Omental fat pad (tissue), 4 donors: Measurements from ENCODE around the gene PISD. TPM values are rescaled to one million over a fixed set of nuclear protein-coding genes. Genes with fewer than 3 reads are reported as not detected.

Experiments used
- ATAC-seq: fragments of 150-250 bp; one replicate; pipeline ENCODE4 v1.9.1; 2016; ENCODE audit warnings: mild to moderate bottlenecking, moderate library complexity; ENCODE audit not compliant: low FRiP score
- DNase-seq: peaks from one replicate; pipeline ENCODE4 v3.0.0-alpha.2; 2019; ENCODE audit warnings: low spot score
- CTCF ChIP-seq, 3 donors: fragments of 450-650 bp; IDR thresholded peaks; one replicate each; pipeline ENCODE4 v1.5.1; 2016 to 2017; ENCODE audit warnings: antibody characterized with exemption in 3 of 3, mild to moderate bottlenecking in 3 of 3, moderate library complexity in 2 of 3
- total RNA-seq, 4 donors: library from RNA; depleted of rRNA; stranded (reverse); fragments of >200 nt; gene quantifications; one replicate each; pipeline ENCODE4 v1.1.0, GENCODE V29; 2016

Gene PISD
- total RNA-seq, 4 donors from 2014 or later, result 55.2 to 165 (median 122) TPM

- ATAC-seq (no peak), DNase-seq (no peak)
- no peak for TF ChIP-seq CTCF (IDR thresholded peaks at IDR 0.05)
Measured at GRCh38 chr22:31579835-31580242, 82.2 kb downstream of the PISD start.

GRCh38 chr22:31578171-31578570 lies 83.8 kb downstream of the PISD start:
- ATAC-seq, result no peak
- DNase-seq, result no peak
- no peak for TF ChIP-seq CTCF (IDR thresholded peaks at IDR 0.05)

GRCh38 chr22:31577711-31578110 lies 84.3 kb downstream of the PISD start:
- no peak for ATAC-seq
- no peak for TF ChIP-seq CTCF (IDR thresholded peaks at IDR 0.05)
- DNase-seq, result no peak

GRCh38 chr22:31575190-31575589 lies 86.8 kb downstream of the PISD start:
- no peak for TF ChIP-seq CTCF (IDR thresholded peaks at IDR 0.05)
- DNase-seq (no peak), ATAC-seq (no peak)

- ATAC-seq (no peak), DNase-seq (no peak)
- TF ChIP-seq CTCF (IDR thresholded peaks at IDR 0.05), result no peak
Measured at GRCh38 chr22:31574055-31574670, 87.9 kb downstream of the PISD start.

- no peak for DNase-seq
- no peak for TF ChIP-seq CTCF (IDR thresholded peaks at IDR 0.05)
- no peak for ATAC-seq
Measured at GRCh38 chr22:31572939-31573338, 89.1 kb downstream of the PISD start.

GRCh38 chr22:31569126-31569525 lies 92.9 kb downstream of the PISD start:
- DNase-seq, result no peak
- no peak for TF ChIP-seq CTCF (IDR thresholded peaks at IDR 0.05)
- ATAC-seq, result no peak
